H1 (cell line): ENCODE data around the gene PITPNM1. TPM values are rescaled to one million over a fixed set of nuclear protein-coding genes. Genes with fewer than 3 reads are reported as not detected.

Experiments used
- CTCF ChIA-PET: fragments of 300-600 bp; sonication (Branson Sonifier 250); formaldehyde crosslinking; loops from one replicate; lab custom pipeline; 2021; ENCODE audit not compliant: partially characterized antibody; lab: Charles Lee
- POLR2A ChIA-PET: fragments of 300-600 bp; sonication (Branson Sonifier 250); formaldehyde crosslinking; loops from one replicate; lab custom pipeline; 2021; ENCODE audit warnings: inconsistent platforms; ENCODE audit not compliant: partially characterized antibody; lab: Charles Lee
- DNase-seq, 2 experiments: peaks; one replicate each; pipeline versions ENCODE4 v3.0.0 to v3.0.0-alpha.2; 2010 to 2022; ENCODE audit warnings: low spot score in 2 of 2, low read depth in 1 of 2, mixed read lengths in 1 of 2
- FAIRE-seq: peaks from 2 replicates; lab custom pipeline; 2011; peaks lifted over from hg19 to GRCh38; lab: Jason Lieb, UNC
- H2AFZ ChIP-seq: 2 replicates; pipeline ENCODE4 v1.8.1; 2012; ENCODE audit warnings: low read length, inconsistent platforms
- H2AK5ac ChIP-seq: 2 replicates; pipeline ENCODE4 v1.6.1; 2013; ENCODE audit warnings: low read depth, low read length
- H2BK120ac ChIP-seq: replicated peaks from 2 replicates; pipeline ENCODE3; 2013; ENCODE audit warnings: low read depth, low read length, inconsistent platforms
- H2BK12ac ChIP-seq: 2 replicates; pipeline ENCODE4 v1.6.1; 2013; ENCODE audit warnings: low read depth, low read length
- H2BK15ac ChIP-seq: 2 replicates; pipeline ENCODE4 v1.6.1; 2013; ENCODE audit warnings: low read length
- H2BK20ac ChIP-seq: 2 replicates; pipeline ENCODE4 v1.6.1; 2013; ENCODE audit warnings: low read length
- H2BK5ac ChIP-seq: 2 replicates; pipeline ENCODE4 v1.6.1; 2013; ENCODE audit warnings: low read depth, low read length
- H3K14ac ChIP-seq: 2 replicates; pipeline ENCODE4 v1.6.1; 2013; ENCODE audit warnings: inconsistent platforms; ENCODE audit not compliant: insufficient read length
- H3K18ac ChIP-seq: 2 replicates; pipeline ENCODE4 v1.6.1; 2013; ENCODE audit warnings: low read length; ENCODE audit errors: extremely low read depth
- H3K23ac ChIP-seq: 2 replicates; pipeline ENCODE4 v1.6.1; 2013; ENCODE audit warnings: inconsistent platforms; ENCODE audit not compliant: insufficient read length
- H3K23me2 ChIP-seq: 2 replicates; pipeline ENCODE4 v1.6.1; 2013; ENCODE audit warnings: low read depth, low read length
- H3K27ac ChIP-seq: 2 replicates; pipeline ENCODE4 v1.6.1; 2011; ENCODE audit warnings: low read depth, low read length, inconsistent platforms
- H3K27me3 ChIP-seq, 4 experiments: replicated peaks in 1 of 4; 1 replicate in 1 of 4; 2 replicates in 3 of 4; pipeline versions ENCODE4 v1.6.1 to v1.8.1; 2011 to 2013; ENCODE audit warnings: low read length in 3 of 4, mild to moderate bottlenecking in 3 of 4, inconsistent platforms in 2 of 4, mixed read lengths in 2 of 4, moderate library complexity in 1 of 4; ENCODE audit not compliant: control insufficient read depth in 3 of 4, insufficient read depth in 3 of 4; ENCODE audit errors: extremely low read depth in 1 of 4
- H3K36me3 ChIP-seq, 4 experiments: 2 replicates each; pipeline versions ENCODE4 v1.6.1 to v1.8.1; 2011 to 2013; ENCODE audit warnings: mild to moderate bottlenecking in 4 of 4, low read length in 3 of 4, moderate library complexity in 2 of 4, control low read depth in 1 of 4, inconsistent platforms in 1 of 4; ENCODE audit not compliant: insufficient read depth in 4 of 4, control insufficient read depth in 2 of 4
- H3K4ac ChIP-seq: replicated peaks from 2 replicates; pipeline ENCODE3; 2013; ENCODE audit warnings: low read length, low read depth, mixed read lengths, inconsistent platforms; ENCODE audit not compliant: insufficient read length
- H3K4me1 ChIP-seq, 4 experiments: replicated peaks in 1 of 4; 1 replicate in 1 of 4; 2 replicates in 3 of 4; pipeline versions ENCODE4 v1.6.1 to v1.8.1; 2011 to 2013; ENCODE audit warnings: low read length in 3 of 4, inconsistent platforms in 2 of 4, mixed read lengths in 1 of 4; ENCODE audit not compliant: insufficient read depth in 4 of 4, control insufficient read depth in 3 of 4
- H3K4me2 ChIP-seq, 2 experiments: 2 replicates each; pipeline versions ENCODE4 v1.6.1 to v1.8.1; 2011 to 2013; ENCODE audit warnings: low read depth in 2 of 2, low read length in 2 of 2, control low read depth in 1 of 2, inconsistent platforms in 1 of 2, mild to moderate bottlenecking in 1 of 2; ENCODE audit not compliant: insufficient read depth in 1 of 2
- H3K4me3 ChIP-seq, 4 experiments: fragments of 200-600, 300-600 bp in 1 of 4; sonication (generic), shearing (Covaris generic), sonication (Bioruptor Twin) in 1 of 4; 2 replicates each; pipeline versions ENCODE4 v1.5.1 to v1.8.1; 2011 to 2016; ENCODE audit warnings: low read length in 4 of 4, low read depth in 3 of 4, control low read depth in 2 of 4, inconsistent platforms in 2 of 4, mild to moderate bottlenecking in 2 of 4, mixed read lengths in 1 of 4, moderate library complexity in 1 of 4; ENCODE audit not compliant: insufficient read depth in 2 of 4; ENCODE audit errors: extremely low read depth in 1 of 4
- H3K56ac ChIP-seq: replicated peaks from 2 replicates; pipeline ENCODE3; 2013; ENCODE audit warnings: low read depth, mild to moderate bottlenecking, mixed read lengths, low read length, inconsistent platforms; ENCODE audit not compliant: insufficient read length
- H3K79me1 ChIP-seq: 2 replicates; pipeline ENCODE4 v1.6.1; 2013; ENCODE audit warnings: low read depth, low read length, control low read depth
- H3K79me2 ChIP-seq, 2 experiments: 2 replicates each; pipeline versions ENCODE4 v1.6.1 to v1.8.1; 2012 to 2013; ENCODE audit warnings: low read length in 2 of 2, mild to moderate bottlenecking in 2 of 2, inconsistent platforms in 1 of 2; ENCODE audit not compliant: insufficient read depth in 2 of 2, control insufficient read depth in 1 of 2
- H3K9ac ChIP-seq, 4 experiments: replicated peaks in 1 of 4; 1 replicate in 1 of 4; 2 replicates in 3 of 4; pipeline versions ENCODE4 v1.6.1 to v1.8.1; 2011 to 2013; ENCODE audit warnings: low read depth in 3 of 4, low read length in 3 of 4, control low read depth in 2 of 4, mild to moderate bottlenecking in 2 of 4, moderate library complexity in 2 of 4, inconsistent platforms in 1 of 4; ENCODE audit errors: extremely low read depth in 1 of 4
- H3K9me3 ChIP-seq, 2 experiments: 2 replicates each; pipeline versions ENCODE4 v1.6.1 to v1.8.1; 2012 to 2013; ENCODE audit warnings: mild to moderate bottlenecking in 2 of 2, moderate library complexity in 2 of 2, control low read depth in 1 of 2, inconsistent platforms in 1 of 2, low read depth in 1 of 2, low read length in 1 of 2, mixed read lengths in 1 of 2; ENCODE audit not compliant: insufficient read depth in 2 of 2
- H4K20me1 ChIP-seq, 2 experiments: replicated peaks in 1 of 2; 2 replicates each; pipeline versions ENCODE3 to v1.8.1; 2011 to 2013; ENCODE audit warnings: inconsistent platforms in 2 of 2, low read length in 2 of 2, mild to moderate bottlenecking in 1 of 2; ENCODE audit not compliant: insufficient read depth in 2 of 2, control insufficient read depth in 1 of 2
- H4K5ac ChIP-seq: 2 replicates; pipeline ENCODE4 v1.6.1; 2013; ENCODE audit warnings: low read length, low read depth, mixed read lengths, inconsistent platforms; ENCODE audit not compliant: insufficient read length
- H4K8ac ChIP-seq: 2 replicates; pipeline ENCODE4 v1.8.0; 2013; ENCODE audit warnings: mild to moderate bottlenecking, moderate library complexity, low read length, inconsistent platforms; ENCODE audit not compliant: insufficient read depth; ENCODE audit errors: extremely low read depth
- H4K91ac ChIP-seq: replicated peaks from 2 replicates; pipeline ENCODE3; 2013; ENCODE audit warnings: low read length, mixed read lengths, inconsistent platforms; ENCODE audit not compliant: insufficient read length
- ATF3 ChIP-seq: IDR thresholded peaks from 2 replicates; pipeline ENCODE4 v1.6.1; 2011; ENCODE audit warnings: low read depth, mild to moderate bottlenecking, low read length; ENCODE audit not compliant: insufficient read depth
- CTCF ChIP-seq, 3 experiments: IDR thresholded peaks; 1 replicate in 2 of 3; 2 replicates in 1 of 3; pipeline versions ENCODE4 v1.5.1 to v1.6.1; 2011; ENCODE audit warnings: low read length in 3 of 3, mild to moderate bottlenecking in 3 of 3, inconsistent platforms in 2 of 3, low read depth in 1 of 3, moderate library complexity in 1 of 3; ENCODE audit not compliant: insufficient read depth in 1 of 3; ENCODE audit errors: control extremely low read depth in 1 of 3
- GABPA ChIP-seq: IDR thresholded peaks from 2 replicates; pipeline ENCODE4 v1.6.1; 2011; ENCODE audit warnings: mild to moderate bottlenecking, low read length, moderate library complexity, borderline replicate concordance; ENCODE audit not compliant: insufficient read depth
- NANOG ChIP-seq: IDR thresholded peaks from 2 replicates; pipeline ENCODE4 v1.6.1; 2011; ENCODE audit warnings: low read length, low read depth, mild to moderate bottlenecking, inconsistent platforms; ENCODE audit not compliant: insufficient read depth, poor library complexity, severe bottlenecking
- PHF8 ChIP-seq: fragments of 200-600 bp; sonication (generic); conservative IDR thresholded peaks from 2 replicates; pipeline ENCODE4 v1.7.1; 2012; ENCODE audit warnings: low read depth, mild to moderate bottlenecking, inconsistent platforms, low read length, moderate library complexity
- SP1 ChIP-seq: IDR thresholded peaks from 2 replicates; pipeline ENCODE4 v1.6.1; 2011; ENCODE audit warnings: low read depth, low read length
- SP4 ChIP-seq: IDR thresholded peaks from 2 replicates; pipeline ENCODE4 v1.6.1; 2012; ENCODE audit warnings: low read length, inconsistent platforms
- TAF1 ChIP-seq: IDR thresholded peaks from 2 replicates; pipeline ENCODE4 v1.6.1; 2011; ENCODE audit warnings: mild to moderate bottlenecking, low read depth, low read length
- WGBS, 2 experiments: shearing (Covaris generic) in 1 of 2; methylation state at CpG; one replicate each; pipeline versions ENCODE4 v1.1.6 to v1.1.7; 2013 to 2015; ENCODE audit warnings: low lambda C conversion rate in 2 of 2, mixed read lengths in 2 of 2, inconsistent platforms in 1 of 2, low coverage in 1 of 2, missing lambda C conversion rate in 1 of 2; ENCODE audit not compliant: insufficient replicate concordance in 2 of 2, insufficient coverage in 1 of 2, insufficient read length in 1 of 2; ENCODE audit errors: extremely low coverage in 1 of 2, missing lambda C conversion rate in 1 of 2; 5-methylcytosine and 5-hydroxymethylcytosine counted together
- polyA plus RNA-seq, 7 experiments: library from polyadenylated mRNA; depleted of rRNA in 3 of 7; stranded (reverse) in 5 of 7; unstranded in 2 of 7; fragments of >200 nt in 5 of 7; fragments of 200-250 nt in 2 of 7; gene quantifications; 1 replicate in 5 of 7; 2 replicates in 1 of 7; 4 replicates in 1 of 7; pipeline versions ENCODE4 v1.2.1 to v1.2.3, GENCODE V29; 2011 to 2013; ENCODE audit warnings: missing spikeins in 2 of 7, mixed read lengths in 2 of 7
- total RNA-seq: library from RNA; stranded (reverse); fragmentation: NEBNext Ultra II Directional; extraction: Animal tissue kit (Norgen Biotek cat#: 25700); gene quantifications from 2 replicates; pipeline ENCODE4 v1.2.1, GENCODE V29; 2021

The PITPNM1 gene
- total and polyA plus RNA-seq, 2 of the 8 experiments (the other 6 are each of a cell fraction or from before 2014, with no cell fraction given): 27.2 to 52.7 TPM

GRCh38 chr11:67503119-67504004 is 1.8 kb downstream of the PITPNM1 start:
- Histone ChIP-seq H2BK5ac (no peak overlapping the region), H2BK20ac (no peak overlapping the region), H3K79me1 (no peaks in the 10 kb centered on the region), H3K36me3 (peaks cover 0 to 8% (median 2%) of the 10 kb centered on the region in 4 experiments; a peak in 5 of 8 replicates), H2AFZ (no peak overlapping the region), H3K18ac (no peak overlapping the region), H3K23ac (no peak overlapping the region), H3K27me3 (peaks cover 0 to 8% (median 4%) of the 10 kb centered on the region in 4 experiments; a peak in 3 of 7 replicates), H3K56ac (no peak overlapping the region), H3K4me3 (peak overlapping the region; percentile 40 to 94 (median 72)), H4K91ac (no peak overlapping the region), H3K9ac (no peak overlapping the region), H2AK5ac (no peak overlapping the region), H4K20me1 (peaks cover 6 to 16% of the 10 kb centered on the region in 2 experiments), H3K27ac (no peak overlapping the region), H3K9me3 (no peaks in the 10 kb centered on the region), H2BK12ac (no peak overlapping the region), H2BK15ac (no peak overlapping the region), H3K14ac (no peak overlapping the region), H2BK120ac (no peak overlapping the region), H3K4me2 (peak overlapping the region; percentile 70 to 98), H3K4me1 (peaks cover 0 to 27% (median 10%) of the 10 kb centered on the region in 4 experiments; a peak in 6 of 7 replicates), H4K8ac (no peak overlapping the region), H3K79me2 (0 out of 4 replicates have a peak, but pooled peaks cover 0 to 8% of the 10 kb centered on the region in 2 experiments)
- CTCF ChIA-PET: no interaction called here
- no peak for FAIRE-seq
- POLR2A ChIA-PET: interaction anchor here (1.2 to 1.3 kb wide), 2 partner anchors 12 to 18 kb away, joined by 3 read pairs; no protein-coding TSS in a partner anchor
- DNase-seq: no peak
- 74% methylated on average over 11 of the region's 19 CpGs; no CpG with 5 or more reads in 1 of the 2 experiments for WGBS, 2 experiments
- TF ChIP-seq SP1 (no peak), NANOG (no peak), ATF3 (no peak), TAF1 (no peak), SP4 (no peak), CTCF (IDR thresholded peaks at IDR 0.05; ENCODE audit: control extremely low read depth in 1 of 3, insufficient read depth in 1 of 3, low read depth in 1 of 3, low read length in 3 of 3) (no peak), GABPA (no peak), PHF8 (no peak)
- TF ChIP-seq, all 59 proteins: peak for 0
- no peak overlapping the region for H4K5ac ChIP-seq
- no peak overlapping the region for H3K4ac ChIP-seq
- H3K23me2 ChIP-seq: peaks cover 20% of the 10 kb centered on the region; the same call in 1 of the 2 replicates
